SK-N-SH (cell line): Measurements from ENCODE around the gene PIP4K2C. TPM values are rescaled to one million over a fixed set of nuclear protein-coding genes. Genes with fewer than 3 reads are reported as not detected.

Experiments used
- CTCF ChIA-PET: fragments of 300-600, 350-600 bp; formaldehyde crosslinking; extraction: SDS; loops from one replicate; lab custom pipeline; 2021; lab: Yijun Ruan, JAX
- POLR2A ChIA-PET: fragments of 350-600 bp; sonication (Branson Sonifier 250); formaldehyde crosslinking; extraction: SDS; loops from one replicate; lab custom pipeline; 2020; ENCODE audit warnings: antibody characterized with exemption, inconsistent platforms; lab: Yijun Ruan, JAX
- DNase-seq: peaks from one replicate; pipeline ENCODE4 v3.0.0; 2012
- H2AFZ ChIP-seq: fragments of 200-600 bp; sonication (generic); 2 replicates; pipeline ENCODE4 v1.8.1; 2016; ENCODE audit warnings: antibody characterized with exemption, mild to moderate bottlenecking, low read depth
- H3F3A ChIP-seq: fragments of 200-600 bp; sonication (generic); replicated peaks from 2 replicates; pipeline ENCODE3; 2016; ENCODE audit warnings: antibody characterized with exemption, mild to moderate bottlenecking; ENCODE audit not compliant: insufficient read depth
- H3K27ac ChIP-seq, 2 experiments: fragments of 200-500 bp in 1 of 2; fragments of 200-600 bp in 1 of 2; sonication (Bioruptor generic) in 1 of 2; sonication (generic), shearing (Covaris generic) in 1 of 2; 2 replicates each; pipeline versions ENCODE4 v1.5.1 to v1.6.1; 2014 to 2016; ENCODE audit warnings: low read depth in 2 of 2, inconsistent platforms in 1 of 2, low read length in 1 of 2, mild to moderate bottlenecking in 1 of 2, mixed read lengths in 1 of 2
- H3K27me3 ChIP-seq: fragments of 200-600 bp; sonication (generic), shearing (Covaris generic); 2 replicates; pipeline ENCODE4 v1.6.1; 2016; ENCODE audit warnings: mixed run types; ENCODE audit not compliant: insufficient read depth
- H3K36me3 ChIP-seq, 2 experiments: fragments of 200-500 bp in 1 of 2; fragments of 200-600 bp in 1 of 2; sonication (Bioruptor generic) in 1 of 2; sonication (generic) in 1 of 2; replicated peaks in 1 of 2; 2 replicates each; pipeline versions ENCODE3 to v1.5.1; 2014 to 2016; ENCODE audit warnings: low read length in 1 of 2, mild to moderate bottlenecking in 1 of 2; ENCODE audit not compliant: insufficient read depth in 2 of 2, control insufficient read depth in 1 of 2
- H3K4me1 ChIP-seq, 2 experiments: fragments of 200-500 bp in 1 of 2; fragments of 200-600 bp in 1 of 2; sonication (Bioruptor generic) in 1 of 2; sonication (generic), shearing (Covaris generic) in 1 of 2; 2 replicates each; pipeline versions ENCODE4 v1.5.1 to v1.6.1; 2014 to 2016; ENCODE audit warnings: low read depth in 1 of 2, low read length in 1 of 2, mixed run types in 1 of 2; ENCODE audit not compliant: insufficient read depth in 2 of 2, control insufficient read depth in 1 of 2
- H3K4me2 ChIP-seq: fragments of 200-600 bp; sonication (generic), shearing (Covaris generic); 2 replicates; pipeline ENCODE4 v1.6.1; 2017; ENCODE audit warnings: mixed run types
- H3K4me3 ChIP-seq, 2 experiments: fragments of 200-500 bp in 1 of 2; fragments of 200-600 bp in 1 of 2; sonication (Bioruptor generic) in 1 of 2; sonication (generic), shearing (Covaris generic) in 1 of 2; 2 replicates each; pipeline versions ENCODE4 v1.5.1 to v1.8.1; 2014 to 2016; ENCODE audit warnings: low read depth in 2 of 2, inconsistent platforms in 1 of 2, low read length in 1 of 2, mild to moderate bottlenecking in 1 of 2, mixed read lengths in 1 of 2, moderate library complexity in 1 of 2
- H3K79me2 ChIP-seq: fragments of 200-600 bp; sonication (generic); 2 replicates; pipeline ENCODE4 v1.8.1; 2017; ENCODE audit warnings: mild to moderate bottlenecking; ENCODE audit not compliant: insufficient read depth
- H3K9ac ChIP-seq: fragments of 200-600 bp; sonication (generic); 2 replicates; pipeline ENCODE4 v1.6.1; 2017; ENCODE audit warnings: mixed run types
- H3K9me2 ChIP-seq: fragments of 200-600 bp; sonication (generic); 2 replicates; pipeline ENCODE4 v1.6.1; 2017; ENCODE audit warnings: mixed run types
- H3K9me3 ChIP-seq: fragments of 200-600 bp; sonication (generic); 2 replicates; pipeline ENCODE4 v1.6.1; 2017; ENCODE audit warnings: mixed run types, mild to moderate bottlenecking, moderate library complexity
- H4K20me1 ChIP-seq: fragments of 200-600 bp; sonication (generic); 2 replicates; pipeline ENCODE4 v1.6.1; 2017; ENCODE audit warnings: mild to moderate bottlenecking, mixed run types; ENCODE audit not compliant: insufficient read depth
- ELF1 ChIP-seq: IDR thresholded peaks from 2 replicates; pipeline ENCODE4 v1.4.0; 2012
- EZH2phosphoT487 ChIP-seq: fragments of 200-600 bp; sonication (generic); IDR thresholded peaks from 2 replicates; pipeline ENCODE4 v1.6.1; 2017; ENCODE audit warnings: low read depth, mixed run types, mild to moderate bottlenecking, antibody characterized with exemption, moderate library complexity, borderline replicate concordance
- JUND ChIP-seq: IDR thresholded peaks from 2 replicates; pipeline ENCODE4 v1.4.0; 2012
- MAX ChIP-seq: IDR thresholded peaks from 2 replicates; pipeline ENCODE4 v1.4.0; 2012; ENCODE audit warnings: low read depth
- MEF2A ChIP-seq: IDR thresholded peaks from 2 replicates; pipeline ENCODE4 v1.4.0; 2012; ENCODE audit warnings: low read depth, borderline replicate concordance
- NFIC ChIP-seq: IDR thresholded peaks from 2 replicates; pipeline ENCODE4 v1.4.0; 2012; ENCODE audit warnings: borderline replicate concordance
- PBX3 ChIP-seq: IDR thresholded peaks from 2 replicates; pipeline ENCODE4; 2012
- RCOR1 ChIP-seq: fragments of 150-350 bp; IDR thresholded peaks from 2 replicates; pipeline ENCODE4 v1.6.1; 2017; ENCODE audit warnings: antibody characterized with exemption, low read length
- REST ChIP-seq: IDR thresholded peaks from 2 replicates; pipeline ENCODE4 v1.6.1; 2012; ENCODE audit warnings: mild to moderate bottlenecking, low read depth, low read length, moderate library complexity
- SMC3 ChIP-seq: IDR thresholded peaks from 2 replicates; pipeline ENCODE4 v1.6.1; 2012; ENCODE audit warnings: low read depth, low read length, improper control_type of control experiment
- TCF12 ChIP-seq: IDR thresholded peaks from 2 replicates; pipeline ENCODE4 v1.4.0; 2012
- TEAD4 ChIP-seq: IDR thresholded peaks from 2 replicates; pipeline ENCODE4 v1.4.0; 2012; ENCODE audit warnings: mild to moderate bottlenecking, borderline replicate concordance; ENCODE audit not compliant: insufficient read depth
- USF1 ChIP-seq: IDR thresholded peaks from 2 replicates; pipeline ENCODE4 v1.4.0; 2012; ENCODE audit warnings: low read depth, borderline replicate concordance
- USF2 ChIP-seq: fragments of 150-350 bp; IDR thresholded peaks from 2 replicates; pipeline ENCODE4 v1.6.1; 2017; ENCODE audit warnings: antibody characterized with exemption, low read length, low read depth, borderline replicate concordance
- ZBTB33 ChIP-seq: IDR thresholded peaks from 2 replicates; pipeline ENCODE4 v1.4.0; 2012; ENCODE audit warnings: low read depth, borderline replicate concordance
- WGBS: methylation state at CpG from one replicate; pipeline ENCODE4 v1.1.6; 2017; ENCODE audit warnings: low lambda C conversion rate; 5-methylcytosine and 5-hydroxymethylcytosine counted together
- polyA plus RNA-seq, 3 experiments: library from polyadenylated mRNA; depleted of rRNA; stranded (reverse); fragments of >200 nt; gene quantifications; 2 replicates each; pipeline ENCODE4 v1.2.3, GENCODE V29; 2012

The PIP4K2C gene
- polyA plus RNA-seq, 1 of the 3 experiments (the other 2 are of a cell fraction): 34.2 TPM

GRCh38 chr12:57614948-57615500, 24.0 kb downstream of the PIP4K2C start (continued):
- TF ChIP-seq REST (no peak), ZBTB33 (no peak), JUND (no peak), MEF2A (no peak)

GRCh38 chr12:57615637-57616036, 24.6 kb downstream of the PIP4K2C start:
- no peaks in the 10 kb centered on the region for H4K20me1 ChIP-seq
- no peak overlapping the region for H3K4me3 ChIP-seq
- no peak overlapping the region for H3K9ac ChIP-seq
- 91% methylated on average over 4 of the region's 5 CpGs for WGBS
- peaks cover 5 to 19% of the 10 kb centered on the region in 2 experiments; a peak in 2 of 4 replicates for H3K4me1 ChIP-seq
- CTCF ChIA-PET: interaction anchor here (0.7 to 7.4 kb wide), 3 partner anchors 17 to 32 kb away, joined by 3 to 90 read pairs (median 39); partner anchors contain the start of gene B4GALNT1
- H3K9me3 ChIP-seq: no peaks in the 10 kb centered on the region
- no peak for DNase-seq
- no peaks in the 10 kb centered on the region for H3K9me2 ChIP-seq
- H3K27me3 ChIP-seq: no peaks in the 10 kb centered on the region
- no peak overlapping the region for H2AFZ ChIP-seq
- H3K36me3 ChIP-seq: peaks cover 0 to 32% of the 10 kb centered on the region in 2 experiments
- POLR2A ChIA-PET: interaction anchor here (1.0 kb wide), 1 partner anchor 10 kb away, joined by 3 read pairs; no protein-coding TSS in a partner anchor
- peaks cover 4% of the 10 kb centered on the region for H3F3A ChIP-seq
- no peak overlapping the region for H3K27ac ChIP-seq
- no peak overlapping the region for H3K4me2 ChIP-seq
- no peaks in the 10 kb centered on the region for H3K79me2 ChIP-seq
- TF ChIP-seq REST: no peak
- no peak for TF ChIP-seq TCF12
- TF ChIP-seq PBX3: no peak
- no peak for TF ChIP-seq NFIC
- no peak for TF ChIP-seq SMC3
- no peak for TF ChIP-seq RCOR1
- TF ChIP-seq ZBTB33: no peak
- no peak for TF ChIP-seq USF1
- no peak for TF ChIP-seq USF2
- no peak for TF ChIP-seq TEAD4
- TF ChIP-seq ELF1: no peak
- no peak for TF ChIP-seq EZH2phosphoT487
- TF ChIP-seq MAX: no peak
